NCI-H1092 treated with DMSO at 0.1 percent for 48 hours (cell line): ENCODE results near the gene CISTR.
"Not testable (repeated sequence)": the region's sequence is repeated elsewhere in the genome, so short reads cannot be mapped to it uniquely, and the experiment has no call there.

Experiments used
- DNase-seq: peaks from one replicate; lab custom pipeline; 2025; lab: John Stamatoyannopoulos, UW

The CISTR gene

DNA sequence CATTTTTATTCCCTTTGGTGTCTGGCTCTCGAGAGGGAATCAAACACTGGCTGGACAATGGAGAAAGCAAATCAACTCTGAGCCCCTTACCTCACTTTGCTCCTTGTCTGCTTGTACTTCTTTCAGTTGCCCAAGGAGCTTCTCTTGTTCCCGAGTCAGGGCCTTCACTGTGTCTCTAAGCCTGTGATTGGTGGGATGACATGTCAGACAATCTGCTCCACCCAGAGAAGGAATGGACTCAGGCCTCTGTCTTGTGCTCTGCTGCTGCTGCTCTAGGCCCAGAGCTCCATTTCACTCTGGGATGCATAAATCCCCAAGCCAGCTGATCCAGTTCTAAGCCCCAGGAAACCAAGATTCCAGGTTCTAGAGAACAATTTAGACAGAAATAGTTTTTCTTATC, 32.1 kb downstream of the CISTR start:
- no peak for DNase-seq

DNA sequence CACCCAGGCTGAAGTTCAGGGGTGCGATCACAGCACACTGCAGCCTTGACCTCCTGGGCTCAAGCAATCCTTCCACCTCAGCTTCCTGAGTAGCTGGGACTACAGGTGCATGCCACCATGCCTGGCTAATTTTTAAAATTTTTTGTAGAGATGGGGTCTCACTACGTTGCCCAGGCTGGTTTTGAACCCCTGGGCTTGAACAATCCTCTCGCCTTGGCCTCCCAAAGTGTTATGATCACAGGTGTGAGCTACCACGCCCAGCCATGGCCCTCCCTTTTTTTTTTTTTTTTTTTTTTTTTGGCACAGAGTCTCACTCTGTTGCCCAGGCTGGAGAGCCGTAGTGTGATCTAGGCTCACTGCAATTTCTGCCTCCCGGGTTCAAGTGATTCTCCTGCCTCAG, 33.2 kb downstream of the CISTR start:
- DNase-seq = not testable (repeated sequence)

DNA sequence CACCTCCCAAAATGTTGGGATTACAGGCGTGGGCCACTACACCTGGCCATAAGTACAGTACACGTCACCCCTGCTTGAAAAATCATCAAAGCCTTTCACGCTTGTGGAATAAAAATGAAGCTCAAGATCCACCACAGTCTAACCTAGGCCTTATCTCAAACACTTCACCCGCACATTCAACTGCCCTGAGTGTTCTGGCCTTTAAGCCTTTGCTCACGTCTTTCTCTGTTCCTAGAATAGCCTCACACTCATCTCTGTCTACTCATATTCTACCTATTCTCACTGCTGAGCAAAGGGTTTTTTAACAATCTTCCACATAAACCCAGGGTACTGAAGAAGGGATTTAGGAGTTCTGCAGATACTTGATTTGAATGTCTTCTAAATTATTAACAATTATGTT, 34.5 kb downstream of the CISTR start:
- no peak for DNase-seq

DNA sequence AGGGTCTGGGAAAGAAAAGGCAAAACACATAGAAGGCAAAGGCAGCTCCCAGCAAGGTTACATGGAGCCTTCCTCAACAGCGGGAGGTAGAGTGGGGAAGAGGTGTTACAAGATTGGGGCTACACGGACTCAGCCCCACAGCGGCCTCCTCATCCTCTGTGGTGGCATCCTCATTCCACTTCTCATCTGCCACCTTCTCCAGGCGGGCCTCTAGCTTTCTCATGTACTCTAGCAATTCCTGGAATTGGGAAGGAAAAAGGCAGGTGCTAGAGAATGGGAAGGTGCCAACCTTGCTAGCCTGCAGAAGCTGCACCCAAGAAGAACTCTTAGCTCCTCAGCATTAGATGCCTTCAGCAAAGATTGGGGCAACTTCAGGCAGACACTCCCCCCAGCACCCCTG, 37.8 kb downstream of the CISTR start:
- DNase-seq = no peak

DNA sequence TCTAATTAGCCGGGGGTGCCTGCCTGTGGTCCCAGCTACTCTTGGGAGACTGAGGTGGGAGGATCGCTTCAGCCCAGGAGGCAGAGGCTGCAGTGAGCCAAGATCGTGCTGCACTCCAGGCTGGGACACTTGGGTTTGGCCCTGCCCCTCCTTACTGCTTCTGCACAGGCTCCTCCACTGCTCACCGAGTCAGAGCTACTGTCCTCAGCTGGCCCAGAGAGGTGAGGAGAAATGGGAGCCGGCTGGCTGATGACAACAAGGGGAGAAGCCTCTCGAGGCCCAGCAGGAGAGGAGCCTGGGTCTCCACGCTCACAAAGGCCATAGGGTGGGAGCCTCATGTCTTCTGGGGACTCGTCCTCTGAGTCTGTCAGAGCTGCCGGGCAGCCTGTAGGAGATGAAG, 38.3 kb downstream of the CISTR start:
- DNase-seq = no peak

DNA sequence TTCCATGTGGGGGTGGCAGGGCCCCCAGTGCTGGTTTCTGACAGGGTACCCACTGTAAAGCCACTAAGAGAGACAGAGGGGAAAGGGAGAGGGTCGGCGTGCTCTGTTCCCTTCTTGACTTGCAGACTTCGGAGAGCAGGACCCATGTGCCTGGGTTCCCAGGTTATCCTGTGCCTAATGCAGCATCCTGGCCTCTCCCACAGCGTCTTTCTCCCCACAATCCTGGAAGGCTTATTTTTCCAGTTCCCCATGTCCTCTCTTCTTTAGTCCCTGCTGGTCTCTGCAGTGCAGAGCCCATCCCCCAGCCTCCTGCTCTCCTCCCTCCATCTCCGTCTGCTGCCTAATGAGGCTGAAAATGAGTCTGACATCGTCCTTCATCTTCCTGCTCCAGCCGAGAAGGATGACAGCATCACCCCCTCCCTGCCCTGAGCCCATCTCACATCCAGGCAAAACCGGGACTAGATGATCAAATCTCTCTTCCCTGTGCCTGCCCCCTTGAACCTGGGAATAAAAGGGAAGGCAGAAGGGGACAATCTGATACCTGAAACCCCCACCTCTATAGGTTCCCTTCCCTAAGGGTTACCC, 39.6 kb downstream of the CISTR start:
- DNase-seq = no peak

DNA sequence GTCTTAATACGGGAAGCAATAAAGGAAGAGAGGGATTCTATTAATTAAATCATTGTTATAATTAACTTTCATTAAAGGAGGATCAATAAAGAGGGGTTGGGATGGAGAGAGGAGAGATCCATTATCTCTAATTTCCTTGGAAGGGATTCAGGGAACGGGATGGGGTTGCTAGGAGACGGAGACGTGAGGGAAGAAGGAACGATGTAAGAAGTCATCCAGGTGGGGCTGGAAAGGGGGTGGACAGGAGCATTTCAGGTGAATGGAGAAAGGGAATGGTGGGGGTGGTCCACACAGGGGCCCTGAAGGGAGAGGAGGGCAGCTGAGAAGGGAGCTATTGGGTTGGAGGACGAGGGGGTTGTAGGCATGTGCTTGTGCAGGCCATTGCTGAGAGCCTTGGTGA, 41.7 kb downstream of the CISTR start:
- DNase-seq = no peak

DNA sequence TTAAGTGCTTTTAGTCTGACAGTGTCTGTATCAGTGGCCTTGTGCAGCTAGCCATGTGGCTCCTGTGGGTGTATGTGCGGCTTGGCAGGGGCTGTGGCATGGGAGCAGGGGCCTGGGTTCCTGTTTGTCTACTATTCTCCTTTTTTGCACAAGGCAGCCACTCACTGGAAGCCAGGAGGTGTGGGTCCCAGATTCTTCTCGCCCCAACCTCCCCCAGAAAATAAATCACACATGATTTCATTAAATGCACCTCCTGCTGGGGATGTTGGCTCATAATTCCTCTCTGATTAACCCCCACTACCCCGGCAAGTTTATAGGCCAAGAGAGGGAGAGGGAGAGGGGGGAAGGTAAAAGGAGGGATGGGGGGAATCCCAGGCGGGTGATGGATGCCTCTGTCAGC, 42.1 kb downstream of the CISTR start:
- no peak for DNase-seq

DNA sequence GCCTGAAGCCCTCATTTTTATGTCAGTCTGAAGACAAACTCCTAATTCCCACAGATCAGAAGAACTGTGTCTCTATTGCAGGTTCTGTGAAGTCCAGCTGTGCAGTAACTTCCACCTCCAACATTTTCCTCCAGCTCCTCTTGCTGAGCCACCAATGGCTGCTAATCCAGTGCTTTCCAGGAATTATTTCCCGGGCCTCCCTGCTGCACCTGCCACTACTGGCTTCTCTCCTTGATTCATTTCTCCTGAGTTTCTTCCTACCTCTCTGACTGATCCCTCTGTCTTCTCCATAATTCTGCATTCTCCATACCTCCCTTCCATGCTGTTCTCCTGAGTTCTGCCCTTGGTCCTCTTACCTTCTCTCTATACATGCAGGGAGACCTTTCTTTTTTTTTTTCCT, 45.7 kb downstream of the CISTR start:
- no peak for DNase-seq

DNA sequence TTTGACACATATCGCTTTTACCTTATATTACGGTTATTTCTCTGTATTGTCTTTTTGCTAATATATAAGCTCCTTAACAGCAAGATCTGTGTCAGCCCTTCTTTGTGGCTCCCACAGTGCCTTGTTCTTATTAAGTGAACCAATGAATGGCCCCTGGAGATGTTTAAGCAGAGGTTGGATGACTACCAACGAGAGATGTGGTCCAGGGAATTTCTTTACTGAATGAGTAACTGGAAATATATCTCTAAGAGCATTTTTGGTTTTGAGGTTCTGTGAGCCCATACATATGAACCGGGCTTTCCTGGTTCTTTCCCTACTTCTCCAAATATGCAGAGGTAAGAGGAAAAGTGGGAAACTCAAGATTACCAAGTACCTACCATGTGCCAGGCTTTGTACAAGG, 48.0 kb downstream of the CISTR start:
- DNase-seq = no peak

DNA sequence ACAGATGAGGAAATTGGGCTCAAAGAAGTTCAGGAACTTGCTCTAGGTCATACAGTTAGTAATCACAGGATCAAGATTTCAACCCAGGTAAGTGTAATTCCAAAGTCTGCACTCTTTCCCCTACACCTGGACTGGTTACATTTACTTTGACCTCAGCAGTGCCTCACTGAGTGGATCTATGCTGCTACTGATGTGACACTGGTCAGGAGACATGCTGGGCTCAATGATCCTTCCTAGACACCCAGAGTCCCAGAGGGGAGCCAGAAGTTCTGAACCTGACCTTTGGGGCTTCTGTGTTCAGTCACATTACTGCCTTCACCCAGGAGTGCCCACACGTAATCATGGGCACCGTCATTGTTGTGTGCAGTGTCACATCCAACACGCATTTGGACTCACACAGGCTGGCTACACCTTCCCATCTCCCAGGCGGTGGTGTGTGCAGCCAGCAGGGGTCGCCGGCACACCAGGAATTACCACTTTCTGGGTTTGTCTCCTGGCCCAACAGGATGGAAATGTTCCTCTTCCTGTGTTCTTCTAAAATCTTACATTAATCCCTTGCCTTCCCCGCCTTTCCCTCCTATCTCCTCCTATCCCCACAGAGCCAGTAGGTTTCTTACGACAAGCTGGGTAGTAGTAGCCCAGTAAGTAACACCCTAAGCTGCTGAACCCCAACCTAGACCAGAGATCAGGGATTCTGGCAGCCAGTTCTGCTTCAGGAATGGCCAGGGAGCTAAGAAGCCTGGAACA, 50.1 kb downstream of the CISTR start:
- peak; percentile 35 for DNase-seq

DNA sequence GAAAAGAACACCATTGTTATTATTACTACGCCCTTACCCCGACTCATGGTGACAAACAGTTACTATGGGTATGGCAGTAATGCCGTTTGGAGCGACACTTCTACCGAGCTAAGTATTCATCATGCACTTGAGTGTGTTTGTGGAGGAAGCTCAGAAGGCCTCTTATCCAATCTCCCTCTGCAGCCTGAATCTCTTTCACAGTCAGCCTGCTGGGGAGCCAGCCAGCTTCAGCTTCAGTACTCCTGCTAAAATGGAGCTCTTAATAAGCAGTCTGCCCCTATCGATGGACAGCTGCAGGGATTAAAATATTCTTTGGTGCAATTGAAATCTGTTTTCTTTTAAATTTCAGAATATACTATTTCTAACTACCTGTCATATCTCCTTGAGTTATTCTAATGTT, 51.2 kb downstream of the CISTR start:
- peak; percentile 19 for DNase-seq

DNA sequence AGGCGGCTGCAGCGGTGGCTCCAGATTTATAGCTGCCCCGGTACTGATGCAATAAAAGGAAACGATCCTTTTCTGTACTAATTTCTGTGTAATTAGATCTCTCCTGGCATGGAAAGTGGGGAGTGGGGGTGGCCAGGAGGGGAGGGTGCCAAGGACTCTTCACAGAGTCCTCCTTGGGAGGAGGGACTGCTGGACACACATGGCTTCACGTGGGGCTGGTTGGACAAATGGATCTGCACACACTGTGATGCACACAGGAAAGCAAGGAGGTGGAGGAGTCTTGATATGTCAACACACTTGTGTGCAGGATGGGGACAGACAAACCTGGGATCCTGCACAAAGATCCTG, 52.1 kb downstream of the CISTR start:
- no peak for DNase-seq

DNA sequence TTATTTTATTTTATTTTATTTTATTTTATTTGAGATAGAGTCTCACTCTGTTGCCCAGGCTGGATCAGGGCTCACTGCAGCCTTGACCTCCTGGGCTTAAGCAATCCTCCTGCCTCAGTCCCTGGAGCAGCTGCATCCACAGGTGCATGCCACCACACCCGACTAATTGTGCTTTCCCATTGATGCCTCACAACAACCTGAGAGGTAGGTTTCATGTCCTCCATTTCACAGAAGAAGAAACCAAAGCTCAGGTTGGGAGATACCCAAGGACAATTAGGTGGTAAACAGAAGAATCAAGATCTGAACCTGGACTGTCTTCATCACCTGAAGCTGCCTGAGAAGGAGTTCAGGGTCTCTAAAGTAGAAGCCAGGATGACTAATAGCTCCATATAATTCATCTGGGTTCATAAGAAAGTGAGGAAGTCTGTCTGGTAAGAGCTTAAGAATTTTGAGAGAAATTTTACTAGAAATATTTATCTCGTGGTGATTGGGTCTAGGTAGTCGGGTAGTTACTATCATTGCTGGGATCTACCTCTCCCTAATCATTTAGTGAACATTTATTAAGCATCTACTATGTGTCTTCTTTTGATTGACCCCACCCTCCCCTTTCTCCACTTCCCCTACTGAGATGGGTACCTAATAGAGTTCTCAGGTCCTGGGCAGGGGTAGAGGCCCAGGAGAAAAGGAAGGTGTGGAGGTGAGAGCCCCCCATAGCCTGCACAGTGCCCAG, 52.7 kb downstream of the CISTR start:
- DNase-seq = no peak

DNA sequence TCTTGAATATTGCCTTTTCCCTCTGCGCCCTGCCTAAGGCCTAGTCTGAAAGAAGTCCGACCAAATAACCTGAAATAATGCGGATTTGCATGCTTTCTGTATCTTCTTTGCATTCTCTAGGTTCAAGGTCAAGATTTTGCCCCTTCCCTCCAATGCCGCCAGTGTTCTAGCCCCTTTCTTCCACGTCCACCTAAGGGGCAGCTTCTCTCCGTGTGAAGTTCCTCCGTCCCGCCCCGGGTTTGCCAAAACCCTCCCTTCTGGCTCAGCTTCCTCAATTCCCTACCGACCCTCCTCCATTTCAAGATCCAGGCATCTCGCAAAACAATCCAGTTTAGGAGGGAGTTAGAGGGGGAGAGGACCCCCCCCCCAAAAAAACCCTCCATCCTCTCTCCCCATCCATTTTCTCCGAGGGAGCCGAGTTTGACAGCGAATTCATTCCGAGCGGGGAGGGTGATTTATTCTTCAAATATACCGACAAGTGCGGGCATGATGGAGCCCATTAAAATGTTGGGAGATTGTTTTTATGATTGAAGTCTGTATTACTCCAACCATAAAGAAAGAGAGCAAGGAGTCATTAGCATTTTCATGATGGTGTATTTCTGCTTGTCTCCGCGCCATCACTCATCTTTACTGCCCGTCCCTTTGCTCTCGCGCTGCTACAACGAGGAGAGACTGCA, 55.0 kb downstream of the CISTR start:
- no peak for DNase-seq
